ENCODE measurements around the gene MIA3. TPM values are rescaled to one million over a fixed set of nuclear protein-coding genes. Genes with fewer than 3 reads are reported as not detected.

MIA3 gene, protein sequence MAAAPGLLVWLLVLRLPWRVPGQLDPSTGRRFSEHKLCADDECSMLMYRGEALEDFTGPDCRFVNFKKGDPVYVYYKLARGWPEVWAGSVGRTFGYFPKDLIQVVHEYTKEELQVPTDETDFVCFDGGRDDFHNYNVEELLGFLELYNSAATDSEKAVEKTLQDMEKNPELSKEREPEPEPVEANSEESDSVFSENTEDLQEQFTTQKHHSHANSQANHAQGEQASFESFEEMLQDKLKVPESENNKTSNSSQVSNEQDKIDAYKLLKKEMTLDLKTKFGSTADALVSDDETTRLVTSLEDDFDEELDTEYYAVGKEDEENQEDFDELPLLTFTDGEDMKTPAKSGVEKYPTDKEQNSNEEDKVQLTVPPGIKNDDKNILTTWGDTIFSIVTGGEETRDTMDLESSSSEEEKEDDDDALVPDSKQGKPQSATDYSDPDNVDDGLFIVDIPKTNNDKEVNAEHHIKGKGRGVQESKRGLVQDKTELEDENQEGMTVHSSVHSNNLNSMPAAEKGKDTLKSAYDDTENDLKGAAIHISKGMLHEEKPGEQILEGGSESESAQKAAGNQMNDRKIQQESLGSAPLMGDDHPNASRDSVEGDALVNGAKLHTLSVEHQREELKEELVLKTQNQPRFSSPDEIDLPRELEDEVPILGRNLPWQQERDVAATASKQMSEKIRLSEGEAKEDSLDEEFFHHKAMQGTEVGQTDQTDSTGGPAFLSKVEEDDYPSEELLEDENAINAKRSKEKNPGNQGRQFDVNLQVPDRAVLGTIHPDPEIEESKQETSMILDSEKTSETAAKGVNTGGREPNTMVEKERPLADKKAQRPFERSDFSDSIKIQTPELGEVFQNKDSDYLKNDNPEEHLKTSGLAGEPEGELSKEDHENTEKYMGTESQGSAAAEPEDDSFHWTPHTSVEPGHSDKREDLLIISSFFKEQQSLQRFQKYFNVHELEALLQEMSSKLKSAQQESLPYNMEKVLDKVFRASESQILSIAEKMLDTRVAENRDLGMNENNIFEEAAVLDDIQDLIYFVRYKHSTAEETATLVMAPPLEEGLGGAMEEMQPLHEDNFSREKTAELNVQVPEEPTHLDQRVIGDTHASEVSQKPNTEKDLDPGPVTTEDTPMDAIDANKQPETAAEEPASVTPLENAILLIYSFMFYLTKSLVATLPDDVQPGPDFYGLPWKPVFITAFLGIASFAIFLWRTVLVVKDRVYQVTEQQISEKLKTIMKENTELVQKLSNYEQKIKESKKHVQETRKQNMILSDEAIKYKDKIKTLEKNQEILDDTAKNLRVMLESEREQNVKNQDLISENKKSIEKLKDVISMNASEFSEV (N-terminal part only)
- 22.8 TPM for total RNA-seq

- TF ChIP-seq, protein P1, sequence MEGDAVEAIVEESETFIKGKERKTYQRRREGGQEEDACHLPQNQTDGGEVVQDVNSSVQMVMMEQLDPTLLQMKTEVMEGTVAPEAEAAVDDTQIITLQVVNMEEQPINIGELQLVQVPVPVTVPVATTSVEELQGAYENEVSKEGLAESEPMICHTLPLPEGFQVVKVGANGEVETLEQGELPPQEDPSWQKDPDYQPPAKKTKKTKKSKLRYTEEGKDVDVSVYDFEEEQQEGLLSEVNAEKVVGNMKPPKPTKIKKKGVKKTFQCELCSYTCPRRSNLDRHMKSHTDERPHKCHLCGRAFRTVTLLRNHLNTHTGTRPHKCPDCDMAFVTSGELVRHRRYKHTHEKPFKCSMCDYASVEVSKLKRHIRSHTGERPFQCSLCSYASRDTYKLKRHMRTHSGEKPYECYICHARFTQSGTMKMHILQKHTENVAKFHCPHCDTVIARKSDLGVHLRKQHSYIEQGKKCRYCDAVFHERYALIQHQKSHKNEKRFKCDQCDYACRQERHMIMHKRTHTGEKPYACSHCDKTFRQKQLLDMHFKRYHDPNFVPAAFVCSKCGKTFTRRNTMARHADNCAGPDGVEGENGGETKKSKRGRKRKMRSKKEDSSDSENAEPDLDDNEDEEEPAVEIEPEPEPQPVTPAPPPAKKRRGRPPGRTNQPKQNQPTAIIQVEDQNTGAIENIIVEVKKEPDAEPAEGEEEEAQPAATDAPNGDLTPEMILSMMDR (IDR thresholded peaks at IDR 0.05), result no peak
- Histone ChIP-seq H3K27me3 (no peaks in the 10 kb centered on the region), H3K9me3 (no peaks in the 10 kb centered on the region), H3K4me3 (peak within 1 kb of the TSS; percentile 91 to 98), H3K27ac (peak within 1 kb of the TSS; percentile 82 to 89), H3K36me3 (peaks cover 11 to 13% of the 10 kb centered on the region in 2 donors), H3K4me1 (no peaks in the 10 kb centered on the region)
- peak; percentile 18 to 90 for DNase-seq (ENCODE audit: low spot score in 2 of 2)
- intact Hi-C loops (cut with DNase I), result loop anchor here (1.0 to 2.0 kb wide), 2 partner anchors 9 to 27 kb away; no protein-coding TSS in a partner anchor
Observed at GRCh38 chr1:222618001-222618879, at the start of gene MIA3. Gene MIA3 (plus strand): TSS chr1:222618097. CDS start chr1:222618111, 14 bp downstream.

- Histone ChIP-seq H3K4me1 (no peaks in the 10 kb centered on the region), H3K9me3 (no peaks in the 10 kb centered on the region), H3K27ac (no peak overlapping the region), H3K4me3 (no peak overlapping the region), H3K27me3 (no peaks in the 10 kb centered on the region), H3K36me3 (peaks cover 9 to 38% of the 10 kb centered on the region in 2 donors)
- intact Hi-C loops (cut with DNase I), result no loop called here
- TF ChIP-seq, protein P1 (IDR thresholded peaks at IDR 0.05), result no peak
- DNase-seq (ENCODE audit: low spot score in 2 of 2), result no peak
Observed at GRCh38 chr1:222570837-222571236, 47.1 kb upstream of the MIA3 start.

DNA sequence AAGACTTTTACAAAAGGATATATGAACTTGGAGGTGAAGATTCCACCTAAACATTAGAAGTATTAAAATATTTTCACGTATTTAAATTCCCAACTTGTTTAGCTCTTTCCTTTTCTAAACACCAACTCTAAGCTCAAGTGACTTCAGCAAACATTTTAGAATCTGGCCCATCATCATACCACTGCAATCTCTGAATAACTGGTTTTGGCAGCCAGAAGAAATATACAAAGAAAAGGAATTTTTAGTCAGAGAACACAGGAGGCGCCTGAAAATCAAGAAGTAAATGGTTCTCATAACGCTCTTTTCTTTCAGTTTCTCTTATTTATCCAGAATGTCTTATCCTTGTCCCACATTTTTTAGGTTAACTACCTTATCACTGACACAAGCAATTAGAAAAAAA lies 38.6 kb upstream of the MIA3 start:
- H3K27me3 ChIP-seq, result no peaks in the 10 kb centered on the region
- intact Hi-C loops (cut with DNase I), result no loop called here
- no peak overlapping the region for H3K4me3 ChIP-seq
- H3K36me3 ChIP-seq, result peaks cover 8 to 35% of the 10 kb centered on the region in 2 donors
- no peaks in the 10 kb centered on the region for H3K9me3 ChIP-seq
- DNase-seq (ENCODE audit: low spot score in 2 of 2), result no peak
- no peak overlapping the region for H3K27ac ChIP-seq
- TF ChIP-seq, protein P1 (IDR thresholded peaks at IDR 0.05), result no peak
- peaks cover 0 to 7% of the 10 kb centered on the region in 2 donors for H3K4me1 ChIP-seq

DNA sequence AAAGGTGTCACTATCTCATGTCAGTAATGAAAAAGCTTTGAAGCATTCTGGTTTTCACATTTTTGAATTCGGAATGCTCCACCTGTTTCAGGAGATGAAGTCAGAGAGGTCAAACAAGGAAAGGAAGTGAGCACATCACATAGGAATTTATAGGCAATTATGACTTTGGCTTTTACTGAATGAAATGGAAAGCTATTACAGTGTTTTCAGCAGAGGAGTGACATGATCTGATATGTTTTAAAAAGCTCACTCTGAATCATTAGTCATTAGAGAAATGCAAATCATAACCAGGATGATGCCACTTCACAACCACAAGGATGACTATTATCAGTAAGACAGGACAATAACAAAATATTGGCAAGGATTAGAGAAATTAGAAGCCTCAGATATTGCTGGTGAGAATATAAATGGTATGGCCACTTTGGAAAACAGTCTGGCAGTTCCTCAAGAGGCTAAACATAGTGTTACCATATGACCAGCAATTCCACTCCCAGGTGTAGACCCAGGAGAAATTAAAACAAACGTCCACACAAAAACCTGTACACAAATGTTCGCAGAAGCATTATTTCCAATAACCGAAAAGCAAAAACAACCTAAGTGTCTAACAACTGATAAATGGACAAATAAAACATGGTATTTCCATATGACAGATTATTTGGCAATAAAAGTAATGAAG lies 35.7 kb upstream of the MIA3 start:
- no peak overlapping the region for H3K4me3 ChIP-seq
- TF ChIP-seq, protein P1 (IDR thresholded peaks at IDR 0.05), result no peak
- no peak for DNase-seq (ENCODE audit: low spot score in 2 of 2)
- intact Hi-C loops (cut with DNase I), result no loop called here
- no peaks in the 10 kb centered on the region for H3K9me3 ChIP-seq
- H3K27me3 ChIP-seq, result no peaks in the 10 kb centered on the region
- no peak overlapping the region for H3K27ac ChIP-seq
- peaks cover 0 to 7% of the 10 kb centered on the region in 2 donors for H3K4me1 ChIP-seq
- H3K36me3 ChIP-seq, result peaks cover 0 to 32% of the 10 kb centered on the region in 2 donors

Measured in ascending aorta (tissue), 2 donors.